HCT116 (cell line): ENCODE results near the gene CORO2A. TPM values are rescaled to one million over a fixed set of nuclear protein-coding genes. Genes with fewer than 3 reads are reported as not detected.

Experiments
- ATAC-seq: fragments of 200-7000 bp; cut with Tn5 transposase; 2 replicates; pipeline ENCODE4 v1.9.1; 2020; ENCODE audit warnings: mild to moderate bottlenecking, moderate library complexity
- BruUV-seq: library from RNA; stranded (reverse); fragments of 400-500 nt; replicated peaks from 2 replicates; lab custom pipeline; 2021; lab: Mats Ljungman, UMichigan
- CTCF ChIA-PET: fragments of 300-600 bp; sonication (Branson Sonifier 250); formaldehyde crosslinking; loops from one replicate; lab custom pipeline; 2021; ENCODE audit warnings: antibody characterized with exemption; lab: Charles Lee
- POLR2A ChIA-PET: fragments of 300-600, 350-600 bp; sonication (Branson Sonifier 250); formaldehyde crosslinking; loops from one replicate; lab custom pipeline; 2021; ENCODE audit warnings: antibody characterized with exemption; lab: Charles Lee
- RAD21 ChIA-PET, 2 experiments: fragments of 300-600 bp; sonication (Branson Sonifier 250); formaldehyde crosslinking; loops; one replicate each; lab custom pipeline; 2023; ENCODE audit warnings: low total read pairs in 2 of 2; ENCODE audit not compliant: uncharacterized antibody in 2 of 2, unreplicated experiment in 2 of 2, low non-redundant PET in 1 of 2; lab: Charles Lee
- DNase-seq: peaks from one replicate; pipeline ENCODE4 v3.0.0-alpha.2; 2010; ENCODE audit warnings: low read depth, low spot score
- H2AFZ ChIP-seq: fragments of 200-600 bp; shearing (Covaris generic), sonication (generic); 2 replicates; pipeline ENCODE4 v1.6.1; 2017; ENCODE audit warnings: low read depth, mixed run types, mixed read lengths, antibody characterized with exemption, low read length; ENCODE audit not compliant: poor library complexity, severe bottlenecking
- H3K27ac ChIP-seq: 2 replicates; pipeline ENCODE4 v1.5.1; 2012; ENCODE audit warnings: low read depth, low read length
- H3K27me3 ChIP-seq: fragments of 200-600 bp; sonication (generic); 2 replicates; pipeline ENCODE4 v1.6.1; 2016; ENCODE audit warnings: mixed run types, low read length, mixed read lengths; ENCODE audit not compliant: insufficient read depth
- H3K36me3 ChIP-seq, 2 experiments: fragments of 200-500 bp in 1 of 2; fragments of 200-600 bp in 1 of 2; sonication (Bioruptor generic) in 1 of 2; sonication (generic) in 1 of 2; 2 replicates each; pipeline versions ENCODE4 v1.5.1 to v1.6.1; 2014 to 2016; ENCODE audit warnings: low read length in 2 of 2, inconsistent platforms in 1 of 2, mixed read lengths in 1 of 2, mixed run types in 1 of 2; ENCODE audit not compliant: insufficient read depth in 2 of 2, control insufficient read depth in 1 of 2
- H3K4me1 ChIP-seq, 2 experiments: fragments of 200-600 bp in 1 of 2; sonication (generic) in 1 of 2; 2 replicates each; pipeline versions ENCODE4 v1.5.1 to v1.6.1; 2012 to 2017; ENCODE audit warnings: low read length in 2 of 2, inconsistent platforms in 1 of 2, mild to moderate bottlenecking in 1 of 2, mixed read lengths in 1 of 2, mixed run types in 1 of 2, moderate library complexity in 1 of 2; ENCODE audit not compliant: insufficient read depth in 2 of 2, control insufficient read depth in 1 of 2
- H3K4me2 ChIP-seq: fragments of 200-600 bp; sonication (generic); 2 replicates; pipeline ENCODE4 v1.6.1; 2017; ENCODE audit warnings: mixed run types, low read length, mixed read lengths
- H3K4me3 ChIP-seq, 2 experiments: fragments of 200-600 bp in 1 of 2; sonication (generic) in 1 of 2; replicated peaks in 1 of 2; 2 replicates each; pipeline ENCODE4 v1.5.1; 2011 to 2016; ENCODE audit warnings: low read length in 2 of 2, control low read depth in 1 of 2, low read depth in 1 of 2, mild to moderate bottlenecking in 1 of 2, mixed read lengths in 1 of 2, mixed run types in 1 of 2
- H3K79me2 ChIP-seq: fragments of 200-600 bp; sonication (generic); 2 replicates; pipeline ENCODE4 v1.6.1; 2017; ENCODE audit warnings: mild to moderate bottlenecking, mixed run types, low read length, moderate library complexity, mixed read lengths; ENCODE audit not compliant: insufficient read depth
- H3K9ac ChIP-seq: fragments of 200-600 bp; sonication (generic); 2 replicates; pipeline ENCODE4 v1.6.1; 2016; ENCODE audit warnings: low read length, mixed read lengths
- H3K9me2 ChIP-seq: fragments of 200-600 bp; sonication (generic), shearing (Covaris generic); 2 replicates; pipeline ENCODE4 v1.6.1; 2017; ENCODE audit warnings: mixed run types, mild to moderate bottlenecking, moderate library complexity; ENCODE audit not compliant: insufficient read depth
- H3K9me3 ChIP-seq, 2 experiments: fragments of 200-500 bp in 1 of 2; fragments of 200-600 bp in 1 of 2; sonication (Bioruptor generic) in 1 of 2; sonication (generic) in 1 of 2; 2 replicates each; pipeline ENCODE4 v1.6.1; 2014 to 2017; ENCODE audit warnings: low read length in 2 of 2, mixed read lengths in 2 of 2, inconsistent platforms in 1 of 2, low read depth in 1 of 2, mild to moderate bottlenecking in 1 of 2, mixed run types in 1 of 2, moderate library complexity in 1 of 2; ENCODE audit not compliant: control insufficient read depth in 1 of 2, insufficient read depth in 1 of 2
- H4K20me1 ChIP-seq: fragments of 200-600 bp; sonication (generic), shearing (Covaris generic); 2 replicates; pipeline ENCODE4 v1.6.1; 2017; ENCODE audit warnings: mixed run types, mild to moderate bottlenecking, moderate library complexity; ENCODE audit not compliant: insufficient read depth
- ATF3 ChIP-seq: IDR thresholded peaks from 2 replicates; pipeline ENCODE4 v1.6.1; 2012
- CTCF ChIP-seq, 3 experiments: fragments of 200-600 bp in 1 of 3; sonication (generic) in 1 of 3; IDR thresholded peaks in 2 of 3; conservative IDR thresholded peaks in 1 of 3; 2 replicates each; pipeline ENCODE4 v1.5.1; 2012 to 2017; ENCODE audit warnings: low read depth in 2 of 3, low read length in 2 of 3, antibody characterized with exemption in 1 of 3, borderline replicate concordance in 1 of 3, control low read depth in 1 of 3, mild to moderate bottlenecking in 1 of 3, mixed read lengths in 1 of 3, mixed run types in 1 of 3, moderate library complexity in 1 of 3; ENCODE audit not compliant: insufficient read depth in 1 of 3
- EGR1 ChIP-seq: IDR thresholded peaks from 2 replicates; pipeline ENCODE4 v1.6.1; 2012; ENCODE audit warnings: low read depth
- ELF1 ChIP-seq: IDR thresholded peaks from 2 replicates; pipeline ENCODE4 v1.6.1; 2012; ENCODE audit warnings: low read depth, borderline replicate concordance
- EZH2phosphoT487 ChIP-seq: fragments of 200-600 bp; IDR thresholded peaks from 2 replicates; pipeline ENCODE4 v1.6.1; 2018; ENCODE audit warnings: antibody characterized with exemption, borderline replicate concordance
- JUND ChIP-seq: IDR thresholded peaks from 2 replicates; pipeline ENCODE4 v1.6.1; 2012
- MAX ChIP-seq: IDR thresholded peaks from 2 replicates; pipeline ENCODE4 v1.6.1; 2012
- POLR2A ChIP-seq: IDR thresholded peaks from 2 replicates; pipeline ENCODE4 v1.7.0; 2011; ENCODE audit warnings: borderline replicate concordance; ENCODE audit not compliant: insufficient read depth, insufficient read length; ENCODE audit errors: extremely low read depth
- RAD21 ChIP-seq: IDR thresholded peaks from 2 replicates; pipeline ENCODE4 v1.6.1; 2012; ENCODE audit warnings: low read depth, mild to moderate bottlenecking
- SIN3A ChIP-seq: IDR thresholded peaks from 2 replicates; pipeline ENCODE4 v1.6.1; 2012; ENCODE audit warnings: low read depth
- SP1 ChIP-seq: IDR thresholded peaks from 2 replicates; pipeline ENCODE4 v1.6.1; 2012; ENCODE audit warnings: low read depth
- SRF ChIP-seq: IDR thresholded peaks from 2 replicates; pipeline ENCODE4 v1.6.1; 2012; ENCODE audit warnings: low read depth
- TCF7L2 ChIP-seq: IDR thresholded peaks from 2 replicates; pipeline ENCODE4 v1.7.0; 2011; ENCODE audit warnings: borderline replicate concordance, inconsistent platforms; ENCODE audit not compliant: insufficient read depth, insufficient read length; ENCODE audit errors: extremely low read depth
- ZNF274 ChIP-seq: fragments of 200-500 bp; sonication (Bioruptor generic); IDR thresholded peaks from 2 replicates; pipeline ENCODE4 v1.6.1; 2014; ENCODE audit warnings: mild to moderate bottlenecking, low read depth, low read length, inconsistent platforms
- intact Hi-C: fragments of 100-400 bp; cut with micrococcal nuclease; formaldehyde crosslinking; loops from 2 replicates; pipeline ENCODE4 v1.10.0; 2022
- total RNA-seq: library from RNA; stranded (reverse); gene quantifications from one replicate; pipeline ENCODE4 v1.2.1, GENCODE V29; 2021; ENCODE audit not compliant: unreplicated experiment

Gene CORO2A
- total RNA-seq, 1 experiment from 2014 or later, result 5.7 TPM

- H3K27ac ChIP-seq, result no peak overlapping the region
- RAD21 ChIA-PET, result no interaction called here
- H3K4me1 ChIP-seq, result peaks cover 0 to 4% of the 10 kb centered on the region in 2 experiments; a peak in 1 of 4 replicates
- no peaks in the 10 kb centered on the region for H3K27me3 ChIP-seq
- POLR2A ChIA-PET, result no interaction called here
- H2AFZ ChIP-seq, result no peak overlapping the region
- TF ChIP-seq ATF3, result no peak
- TF ChIP-seq TCF7L2, result no peak
- TF ChIP-seq SP1, result no peak
- TF ChIP-seq CTCF (IDR thresholded peaks at IDR 0.05 in 2 of 3, conservative IDR thresholded peaks at IDR 0.05 in 1 of 3; ENCODE audit: borderline replicate concordance in 1 of 3, insufficient read depth in 1 of 3, low read depth in 2 of 3, low read length in 2 of 3), result no peak
- no peak for TF ChIP-seq JUND
- no peak for TF ChIP-seq ZNF274
- TF ChIP-seq RAD21, result no peak
- TF ChIP-seq ELF1, result no peak
- TF ChIP-seq EGR1, result no peak
- TF ChIP-seq POLR2A, result no peak
- TF ChIP-seq SIN3A, result no peak
- no peak for TF ChIP-seq SRF
- TF ChIP-seq MAX, result no peak
- no peak for TF ChIP-seq EZH2phosphoT487
- TF ChIP-seq, all 23 proteins: peak for 0
- H3K36me3 ChIP-seq, result no peaks in the 10 kb centered on the region
- no peaks in the 10 kb centered on the region for H4K20me1 ChIP-seq
- ATAC-seq, result no peak
- intact Hi-C loops, result no loop called here
- no peaks in the 10 kb centered on the region for H3K79me2 ChIP-seq
- CTCF ChIA-PET, result no interaction called here
- H3K4me3 ChIP-seq, result no peak overlapping the region
- no peak overlapping the region for H3K4me2 ChIP-seq
- H3K9me3 ChIP-seq, result no peaks in the 10 kb centered on the region
- H3K9me2 ChIP-seq, result no peaks in the 10 kb centered on the region
- no peak for DNase-seq
- BruUV-seq, result no TSS peak
- no peak overlapping the region for H3K9ac ChIP-seq
Observed at GRCh38 chr9:98201102-98201501, 8.7 kb upstream of the CORO2A start.
